Breast epithelium (tissue), 3 donors: ENCODE measurements around the gene CNGB1.

Experiments used
- POLR2A ChIP-seq: fragments of 450-650 bp; IDR thresholded peaks from one replicate; pipeline ENCODE4 v1.6.1; 2016; ENCODE audit warnings: antibody characterized with exemption, mild to moderate bottlenecking, moderate library complexity
- TF ChIP-seq, protein P1 (sequence below), 3 donors: fragments of 450-650 bp; IDR thresholded peaks; one replicate each; pipeline ENCODE4 v1.5.1; 2016 to 2017; ENCODE audit warnings: antibody characterized with exemption in 3 of 3, mild to moderate bottlenecking in 3 of 3, moderate library complexity in 3 of 3

DNA sequence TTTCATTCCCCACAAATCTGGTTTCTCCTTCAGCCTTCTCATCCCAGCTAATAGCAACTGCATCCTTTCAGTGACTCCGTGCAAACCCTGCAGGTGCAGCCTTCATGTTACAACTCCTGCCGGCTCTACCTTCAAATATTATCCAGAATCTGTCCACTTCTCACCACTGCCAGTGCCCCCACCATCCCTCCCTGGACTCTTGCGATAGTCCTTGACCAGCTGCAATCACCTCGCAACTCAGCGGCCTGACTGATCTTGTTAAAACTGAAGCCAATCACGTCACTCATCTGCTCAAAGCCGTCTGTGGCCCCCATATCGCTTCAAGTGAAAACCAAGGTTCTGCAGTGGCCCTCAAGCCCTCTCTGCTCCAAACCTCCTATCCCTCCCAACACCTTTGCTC, 125.8 kb downstream of the CNGB1 start:
- TF ChIP-seq, protein P1, sequence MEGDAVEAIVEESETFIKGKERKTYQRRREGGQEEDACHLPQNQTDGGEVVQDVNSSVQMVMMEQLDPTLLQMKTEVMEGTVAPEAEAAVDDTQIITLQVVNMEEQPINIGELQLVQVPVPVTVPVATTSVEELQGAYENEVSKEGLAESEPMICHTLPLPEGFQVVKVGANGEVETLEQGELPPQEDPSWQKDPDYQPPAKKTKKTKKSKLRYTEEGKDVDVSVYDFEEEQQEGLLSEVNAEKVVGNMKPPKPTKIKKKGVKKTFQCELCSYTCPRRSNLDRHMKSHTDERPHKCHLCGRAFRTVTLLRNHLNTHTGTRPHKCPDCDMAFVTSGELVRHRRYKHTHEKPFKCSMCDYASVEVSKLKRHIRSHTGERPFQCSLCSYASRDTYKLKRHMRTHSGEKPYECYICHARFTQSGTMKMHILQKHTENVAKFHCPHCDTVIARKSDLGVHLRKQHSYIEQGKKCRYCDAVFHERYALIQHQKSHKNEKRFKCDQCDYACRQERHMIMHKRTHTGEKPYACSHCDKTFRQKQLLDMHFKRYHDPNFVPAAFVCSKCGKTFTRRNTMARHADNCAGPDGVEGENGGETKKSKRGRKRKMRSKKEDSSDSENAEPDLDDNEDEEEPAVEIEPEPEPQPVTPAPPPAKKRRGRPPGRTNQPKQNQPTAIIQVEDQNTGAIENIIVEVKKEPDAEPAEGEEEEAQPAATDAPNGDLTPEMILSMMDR (IDR thresholded peaks at IDR 0.05), result no peak
- no peak for TF ChIP-seq POLR2A
